GM19023 (cell line): Measurements from ENCODE around the gene SMAD6.

Experiments
- ATAC-seq: cut with Tn5 transposase; IDR thresholded peaks from one replicate; pipeline ENCODE4 v1.9.1; 2021; ENCODE audit warnings: mild to moderate bottlenecking, moderate library complexity; ENCODE audit not compliant: unreplicated experiment

The SMAD6 gene

DNA sequence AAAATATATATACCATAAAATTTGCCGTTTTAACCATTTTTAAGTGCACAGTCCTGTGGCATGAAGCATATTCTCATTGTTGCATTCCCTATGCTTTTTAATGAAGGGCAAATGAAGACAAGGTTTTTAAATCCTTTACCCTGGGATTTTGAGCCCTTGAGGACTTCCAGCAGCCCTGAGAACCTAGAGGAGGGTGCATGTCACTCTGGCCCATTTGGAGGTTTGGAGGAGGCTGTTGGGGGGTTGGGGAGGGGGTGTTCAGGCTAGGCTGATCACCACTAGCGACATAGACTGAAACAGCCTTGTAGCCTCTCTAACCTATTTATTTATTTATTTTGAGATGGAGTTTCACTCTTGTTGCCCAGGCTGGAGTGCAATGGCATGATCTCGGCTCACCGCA, 86.0 kb downstream of the SMAD6 start:
- no peak for ATAC-seq

DNA sequence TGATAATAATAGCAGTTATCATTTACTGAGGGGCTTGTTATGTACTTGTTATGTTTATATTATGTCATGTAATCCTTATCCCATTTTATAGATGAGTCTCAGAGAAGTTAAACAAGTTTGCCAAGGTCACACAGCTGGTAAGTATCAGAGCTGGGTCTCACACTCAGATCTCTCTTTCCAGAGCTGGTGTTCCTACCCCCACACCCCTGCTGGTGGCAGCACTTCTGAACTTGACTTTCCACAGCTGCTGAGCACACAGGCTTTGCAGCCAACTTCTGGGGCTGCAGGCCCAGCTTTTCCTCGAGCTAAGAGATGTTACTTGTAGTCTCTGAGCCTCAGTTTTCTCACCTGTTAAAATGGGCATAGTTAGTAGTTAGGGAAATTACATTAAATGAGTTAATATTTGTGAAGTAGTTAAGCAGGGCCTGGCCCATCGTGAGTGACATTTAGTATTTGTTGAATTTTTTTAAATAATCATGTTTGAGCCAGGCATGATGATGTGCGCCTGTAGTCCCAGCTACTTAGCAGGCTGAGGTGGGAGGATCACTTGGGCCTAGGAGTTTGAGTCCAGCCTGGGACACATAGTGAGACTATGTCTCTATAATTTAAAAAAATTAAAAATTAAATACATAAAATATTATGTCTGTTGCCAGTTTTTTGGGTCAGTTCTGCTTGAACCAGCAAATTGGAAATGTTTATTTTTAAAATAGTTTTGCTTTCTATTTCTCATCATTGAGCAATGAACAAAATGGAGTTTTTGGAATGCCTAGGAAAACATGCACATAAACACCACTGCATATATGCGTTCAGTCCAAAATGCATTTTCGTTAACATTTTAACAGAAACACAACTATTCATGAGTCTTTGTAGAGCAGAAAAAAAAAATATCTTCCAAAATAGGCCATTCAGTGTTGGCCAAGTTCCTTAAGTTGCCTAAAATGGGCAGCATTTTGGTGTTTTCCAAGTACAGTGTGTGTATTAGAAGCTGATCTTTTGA, 87.3 kb downstream of the SMAD6 start:
- no peak for ATAC-seq

DNA sequence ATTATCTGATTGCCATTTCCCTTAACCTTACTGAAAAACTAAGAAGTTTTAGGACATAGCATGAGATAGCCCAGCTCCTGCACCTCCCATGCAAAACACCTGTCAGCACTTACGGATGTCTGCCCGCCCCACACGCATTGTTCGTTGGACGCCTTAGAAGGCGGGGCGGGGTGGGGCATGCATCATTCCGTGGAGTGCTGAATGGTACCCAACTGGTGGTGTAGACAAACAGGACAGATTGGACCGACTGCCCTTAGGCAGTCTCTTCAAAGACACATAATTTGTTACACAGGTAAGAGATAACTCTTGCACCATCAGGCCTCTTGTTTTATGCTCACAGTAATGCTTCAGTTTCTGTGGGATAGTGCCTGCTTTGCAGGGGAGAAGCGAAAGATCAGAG, 93.8 kb downstream of the SMAD6 start:
- ATAC-seq: no peak

DNA sequence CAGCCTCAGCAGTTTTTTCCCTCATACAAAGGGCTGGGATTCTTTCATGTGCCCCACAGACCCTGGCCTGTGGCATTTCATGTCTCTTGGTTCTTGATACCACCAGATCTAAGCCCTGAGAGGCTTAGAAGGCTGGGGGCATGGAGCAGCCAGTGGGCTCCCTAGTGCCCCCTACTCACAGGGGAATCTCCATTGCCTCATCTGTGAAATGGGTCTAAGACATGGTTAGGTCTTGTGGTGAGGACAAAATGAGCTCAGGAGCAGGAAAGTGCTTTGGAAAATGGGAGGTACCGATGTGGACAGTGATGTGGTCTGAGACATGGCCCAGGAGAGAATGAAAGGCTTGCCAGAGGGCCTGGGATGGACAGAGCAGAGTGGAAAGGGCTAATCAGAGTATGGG, 94.3 kb downstream of the SMAD6 start:
- no peak for ATAC-seq

DNA sequence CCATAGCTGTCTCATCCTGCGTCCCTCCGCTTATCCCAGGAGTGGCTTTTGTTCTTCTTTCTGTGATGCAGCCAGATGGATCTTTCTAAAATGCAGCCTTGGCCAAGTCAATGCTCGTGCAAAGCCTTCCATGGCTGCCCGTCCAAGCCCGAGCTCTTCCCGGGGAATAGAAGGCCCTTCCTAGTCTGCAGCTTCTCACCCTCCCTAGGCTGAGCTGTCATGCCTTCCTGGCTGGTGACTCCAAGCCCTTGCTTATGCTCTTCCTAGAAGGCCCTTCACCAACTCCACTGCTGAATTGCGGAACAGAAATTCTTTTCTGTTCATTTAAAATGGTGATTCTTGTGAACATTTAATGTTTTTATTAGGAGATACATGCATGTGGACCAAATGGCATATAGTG, 95.9 kb downstream of the SMAD6 start:
- ATAC-seq: no peak

DNA sequence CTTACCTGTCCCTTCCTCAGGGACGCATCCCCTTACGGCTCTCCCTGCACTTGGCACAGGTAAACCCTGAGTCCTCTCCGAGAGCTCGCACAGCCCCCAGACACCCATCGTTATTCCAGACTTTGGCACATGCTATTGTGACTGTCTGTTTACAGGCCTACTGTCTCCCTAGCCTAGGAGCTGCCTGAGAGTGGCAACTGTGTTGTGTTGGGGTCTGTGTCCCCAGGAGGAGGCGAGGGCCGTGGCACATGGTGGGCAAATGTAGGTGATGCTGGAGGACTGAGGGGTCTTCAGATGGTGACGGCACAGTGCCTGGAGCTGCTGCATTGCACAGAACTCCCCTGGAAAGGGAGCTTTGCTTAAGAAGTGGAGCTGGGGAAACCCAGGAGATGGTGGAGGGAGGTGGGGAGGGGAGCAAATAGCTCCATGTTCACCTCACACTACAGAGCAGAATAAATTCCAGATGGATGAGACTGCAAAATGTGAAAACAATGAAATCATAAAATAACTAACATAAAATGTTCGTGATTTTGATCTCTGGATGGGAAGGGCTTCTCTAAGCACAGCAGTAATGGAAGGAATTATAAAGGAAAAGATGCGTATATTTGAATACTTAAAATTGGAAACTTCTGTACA, 96.5 kb downstream of the SMAD6 start:
- ATAC-seq: no peak

DNA sequence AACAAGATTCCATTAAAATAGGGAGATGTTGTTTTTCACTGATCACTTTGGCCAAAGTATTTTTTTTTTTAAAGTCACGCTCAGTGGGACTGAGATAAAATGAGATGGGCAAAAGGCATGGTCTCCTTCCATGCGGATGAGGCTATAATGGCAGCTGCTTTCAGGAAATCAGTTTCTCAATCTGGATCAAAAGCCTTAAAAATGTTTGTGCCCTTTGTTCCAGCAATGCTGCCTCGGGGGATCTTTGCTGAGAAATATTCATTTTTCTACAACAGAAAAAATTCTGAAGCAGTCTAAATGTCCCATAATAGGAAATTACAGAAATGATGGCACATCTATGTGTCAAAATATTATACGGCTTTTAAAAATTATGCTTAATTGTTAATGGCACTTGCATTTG, 97.2 kb downstream of the SMAD6 start:
- ATAC-seq: no peak

DNA sequence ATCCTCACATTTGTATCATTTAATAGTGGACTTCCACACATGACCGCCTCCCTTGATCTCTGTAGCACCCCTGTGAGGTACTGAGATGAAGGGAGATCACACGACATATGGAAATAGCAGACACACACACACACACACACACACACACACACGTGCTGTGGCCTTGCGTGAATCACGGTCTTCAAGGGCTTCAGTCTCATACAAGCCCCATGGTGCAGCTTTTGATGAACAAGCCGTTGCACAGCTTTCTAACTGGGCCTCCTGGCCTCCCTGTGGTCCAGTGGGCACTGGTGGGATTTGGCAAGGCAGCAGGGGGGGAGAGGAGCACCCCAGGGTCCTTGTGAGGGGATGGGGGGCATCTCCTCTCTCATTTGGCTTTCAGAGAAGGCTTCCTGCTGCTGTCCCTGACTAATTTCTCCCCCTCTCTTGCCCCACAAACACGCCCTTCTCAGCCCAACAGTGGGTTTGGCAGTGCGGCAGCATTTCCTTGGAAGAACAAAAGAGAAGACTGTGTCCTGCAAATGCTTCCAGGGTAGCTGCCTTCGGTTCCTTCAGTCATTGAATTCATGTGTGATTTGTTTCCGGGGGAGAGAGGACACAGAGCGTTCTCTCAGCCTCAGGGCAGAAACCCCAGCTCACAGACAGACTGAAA, 98.7 kb downstream of the SMAD6 start:
- no peak for ATAC-seq

DNA sequence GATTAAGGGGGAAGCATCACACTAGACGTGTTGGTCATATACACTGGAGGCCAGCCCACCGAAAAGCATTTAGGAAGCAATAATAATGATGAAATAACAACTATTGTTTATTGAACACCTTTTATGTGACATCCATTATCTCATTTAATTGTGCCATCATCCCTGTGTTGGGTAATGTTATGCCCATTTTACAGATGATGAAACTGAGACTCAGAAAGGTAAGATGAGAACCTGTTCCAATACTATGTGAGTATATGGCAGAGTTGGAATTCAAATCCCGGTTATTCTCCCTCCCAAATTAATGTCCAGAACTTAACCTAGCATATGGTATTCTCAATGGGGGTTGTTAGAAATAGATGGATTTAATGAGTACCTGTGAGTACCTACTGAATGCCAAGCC, 99.2 kb downstream of the SMAD6 start:
- ATAC-seq: no peak

DNA sequence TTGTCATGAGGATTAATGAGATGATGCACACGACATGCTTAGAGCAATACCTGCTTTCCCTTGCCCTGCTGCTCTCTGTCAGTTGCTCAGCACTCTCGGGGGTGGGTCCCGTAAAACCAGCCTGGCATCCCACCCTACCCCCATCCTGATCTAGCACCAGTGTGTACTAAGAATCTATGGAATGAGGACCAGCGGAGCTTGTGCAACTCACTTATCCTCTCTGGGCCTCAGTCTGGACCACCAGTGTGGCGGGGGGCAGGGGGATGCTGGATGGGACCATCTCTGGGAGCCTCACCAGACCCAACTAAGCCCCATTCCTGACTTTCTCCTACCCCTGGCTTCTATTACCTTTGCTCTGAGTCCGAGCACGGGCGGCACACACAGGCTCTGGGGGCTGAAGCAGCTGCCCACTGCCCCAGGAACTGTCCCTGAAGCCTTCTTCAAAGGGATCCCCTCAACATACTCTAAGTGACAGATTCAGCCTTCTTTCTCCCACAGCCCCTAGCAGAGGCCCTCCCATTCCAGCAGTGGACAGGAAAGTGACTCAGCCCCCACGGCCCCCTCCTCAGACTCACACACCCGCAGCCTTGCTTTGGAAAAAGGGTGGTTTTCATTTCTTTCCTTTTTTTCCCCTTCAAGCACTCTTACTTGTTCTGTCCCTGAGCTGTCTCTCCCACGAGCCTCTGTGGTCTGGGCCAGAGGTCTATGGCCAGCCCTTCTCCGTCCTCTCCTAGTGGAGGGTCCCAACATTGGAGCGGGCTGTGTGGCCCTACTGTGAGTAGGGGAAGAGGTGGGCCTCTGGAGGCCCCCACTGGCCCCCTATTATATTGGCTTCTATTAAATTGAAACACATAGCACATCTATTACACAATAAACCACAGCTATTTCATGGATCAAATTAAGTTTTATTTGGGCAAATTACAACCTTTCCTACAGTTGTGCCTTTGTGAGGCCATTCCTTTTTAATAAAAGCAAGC, 100.3 kb downstream of the SMAD6 start:
- ATAC-seq: no peak

DNA sequence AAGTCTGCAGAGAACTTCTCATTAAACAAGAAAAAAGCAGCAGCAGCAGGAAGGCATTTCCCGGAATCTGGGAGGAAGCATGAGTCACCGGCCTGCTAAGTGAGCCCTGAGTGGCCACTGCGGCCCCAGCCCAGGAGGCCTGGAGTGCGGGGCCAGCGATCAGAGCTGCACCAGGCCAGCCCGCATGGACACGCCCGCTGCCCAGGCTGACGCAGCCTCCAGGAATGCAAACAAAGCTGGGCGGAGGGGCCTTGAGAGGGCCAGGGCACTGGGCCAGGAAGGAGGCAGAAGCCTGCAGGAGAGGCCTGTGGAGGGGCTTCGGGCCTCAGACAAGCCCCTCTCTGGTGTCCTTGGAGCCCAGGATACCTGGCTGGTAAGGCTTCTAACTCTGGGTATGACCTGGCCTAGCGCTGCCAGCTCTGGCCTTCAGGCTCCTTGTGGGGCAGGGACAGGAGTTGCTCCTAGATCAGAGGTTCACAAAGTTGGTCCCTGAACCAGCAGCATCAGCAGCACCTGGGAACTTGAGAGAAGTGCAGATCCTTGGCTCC, 101.2 kb downstream of the SMAD6 start:
- no peak for ATAC-seq

DNA sequence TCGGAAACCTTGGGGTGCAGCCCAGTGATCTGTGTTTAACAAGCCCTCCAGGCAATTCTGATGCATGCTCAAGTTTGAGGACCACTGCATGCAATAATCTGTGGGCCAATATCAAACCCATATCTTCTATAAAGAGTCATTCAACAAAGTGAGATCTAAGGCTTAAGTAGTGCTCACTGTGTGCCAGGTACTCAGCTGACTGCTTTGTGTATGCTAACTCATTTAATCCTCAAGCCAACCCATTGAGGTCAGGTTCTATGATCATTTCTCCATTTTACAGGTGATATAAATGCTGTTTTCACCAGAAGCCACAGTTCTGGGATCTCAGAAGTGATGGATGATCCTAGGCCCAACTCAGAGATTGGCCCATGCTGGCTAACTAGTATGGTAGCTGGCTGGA, 101.7 kb downstream of the SMAD6 start:
- ATAC-seq: no peak

DNA sequence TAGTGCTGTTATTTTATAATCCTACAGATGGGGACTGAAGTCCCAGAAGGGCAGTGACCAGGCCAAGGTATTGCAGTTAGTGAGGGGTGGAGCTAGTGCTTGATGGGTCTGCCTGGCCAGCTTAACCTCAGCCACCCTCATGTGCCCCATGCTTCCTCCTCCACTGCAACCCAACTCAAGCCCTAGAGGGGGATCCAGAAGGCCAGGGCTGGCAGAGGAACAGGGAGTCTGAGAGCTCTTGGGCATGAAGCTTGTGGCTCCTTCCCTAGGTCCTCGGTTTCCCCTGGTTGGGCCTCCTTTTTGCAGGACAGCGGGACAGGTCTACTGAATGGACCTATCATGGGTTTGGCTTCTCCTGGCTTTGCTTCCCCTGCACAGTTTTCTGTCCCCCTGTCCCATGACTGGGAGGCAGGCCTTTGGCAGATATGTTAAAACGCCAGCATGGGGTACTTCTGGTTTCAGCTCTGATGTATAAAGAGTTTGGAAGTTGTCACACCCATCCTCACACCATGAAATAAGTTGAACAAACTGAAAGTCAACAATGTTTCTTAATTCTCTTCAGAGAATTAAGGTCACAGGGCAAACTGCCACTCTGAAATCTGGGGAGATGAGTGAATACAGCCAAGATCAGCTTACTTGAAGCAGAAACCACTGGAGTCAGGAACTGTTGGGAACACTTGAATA, 103.3 kb downstream of the SMAD6 start:
- ATAC-seq: no peak

DNA sequence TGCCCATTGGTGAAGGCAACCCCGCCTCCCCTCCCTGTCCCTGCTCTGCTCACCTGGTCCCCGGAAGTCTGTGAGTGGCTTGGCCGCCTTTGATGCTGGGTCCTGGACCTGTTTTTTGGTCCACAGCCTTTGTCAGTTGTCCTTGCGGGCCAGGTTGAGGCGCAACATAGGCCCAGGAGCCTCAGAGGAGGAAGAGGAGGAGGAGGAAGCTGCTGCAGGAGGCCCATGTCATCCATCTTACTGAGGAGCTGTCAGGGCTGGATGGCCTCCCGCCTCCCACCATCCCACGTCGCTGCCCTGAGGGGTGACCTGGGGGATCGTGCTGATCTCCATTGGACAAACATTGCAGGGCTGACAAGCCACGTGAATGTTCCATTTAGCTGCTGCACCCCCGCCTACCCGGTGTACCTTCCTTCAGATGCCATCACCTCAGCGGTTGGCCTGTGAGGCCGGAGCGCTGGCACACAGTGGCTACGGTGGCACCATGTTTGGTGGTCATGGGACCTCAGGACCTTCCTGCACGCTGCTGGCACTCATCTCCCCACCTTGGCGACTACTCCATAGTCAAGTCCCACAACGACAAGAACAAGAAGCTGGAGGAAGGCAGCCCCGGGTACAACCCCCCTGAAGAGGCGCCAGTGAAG, 106.3 kb downstream of the SMAD6 start:
- ATAC-seq: no peak

DNA sequence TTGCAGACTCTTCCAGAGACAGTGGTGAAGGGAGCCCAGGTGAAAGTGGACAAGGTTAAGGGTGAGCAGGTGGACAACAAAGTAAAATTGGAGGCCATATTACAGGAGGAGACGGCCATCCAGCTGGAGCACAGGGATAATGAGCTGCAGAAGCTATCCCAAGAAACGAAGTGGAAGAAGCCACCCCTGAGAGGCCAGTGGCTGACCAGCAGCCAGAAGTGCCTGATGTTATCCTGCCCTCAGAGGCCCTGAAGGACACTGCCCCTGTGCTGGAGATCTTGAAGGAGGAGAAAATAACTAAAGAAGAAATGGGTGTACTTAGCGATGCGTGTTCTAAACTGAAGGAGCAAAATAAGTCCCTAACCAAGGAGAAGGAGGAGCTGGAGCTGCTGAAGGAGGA, 107.6 kb downstream of the SMAD6 start:
- ATAC-seq: no peak

DNA sequence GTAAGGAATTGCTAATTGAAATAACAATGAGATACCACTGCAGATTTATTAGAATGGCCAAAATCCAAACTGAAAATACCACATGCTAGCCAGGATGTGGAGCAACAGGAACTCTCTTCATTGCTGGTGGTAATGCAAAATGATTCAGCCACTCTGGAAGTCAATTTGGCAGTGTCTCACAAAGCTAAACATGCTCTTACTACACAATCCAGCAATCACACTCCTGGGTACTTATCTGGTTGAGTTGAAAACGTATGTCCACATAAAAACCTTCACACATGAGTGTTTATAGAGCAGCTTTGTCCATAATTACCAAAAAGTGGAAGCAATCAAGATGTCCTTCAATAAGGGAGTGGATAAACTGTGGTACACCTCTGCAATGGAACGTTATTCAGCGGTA, 113.3 kb downstream of the SMAD6 start:
- ATAC-seq: no peak

DNA sequence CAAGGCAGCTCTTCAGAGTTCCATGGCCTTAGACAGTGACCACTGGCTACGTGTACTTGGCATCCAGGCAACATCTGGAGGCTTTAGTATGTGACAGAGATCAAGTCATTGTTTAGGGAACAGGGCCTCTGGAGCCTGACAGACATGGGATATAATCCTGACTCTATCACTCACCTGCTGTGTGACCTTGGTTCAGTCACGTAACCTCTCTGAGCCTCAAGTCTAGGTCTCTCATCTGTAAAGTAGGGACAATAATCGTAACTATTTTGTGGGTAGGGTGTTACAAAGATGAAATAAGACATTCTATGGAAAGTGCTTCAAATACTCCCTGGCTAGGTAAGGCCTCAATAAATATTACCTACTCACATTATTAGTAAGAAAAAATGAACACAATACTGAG, 114.2 kb downstream of the SMAD6 start:
- no peak for ATAC-seq

DNA sequence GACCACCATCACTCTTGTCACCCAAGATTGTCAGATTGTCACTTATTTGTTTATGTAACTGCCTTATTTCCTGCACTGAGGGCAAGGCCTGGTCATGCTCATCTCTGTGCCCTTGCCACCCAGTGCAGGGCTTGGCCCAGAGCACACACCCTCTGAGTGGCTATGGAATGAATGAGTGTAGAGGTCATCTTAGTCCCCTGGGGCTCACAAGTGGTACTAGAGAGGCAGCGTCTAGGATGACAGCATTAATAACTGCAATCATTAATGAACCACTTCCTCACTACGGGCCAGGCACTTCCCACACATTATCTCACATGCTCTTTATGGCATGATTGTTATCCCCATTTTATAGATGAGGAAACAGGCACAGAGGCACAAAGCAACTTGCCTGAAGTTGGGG, 117.0 kb downstream of the SMAD6 start:
- no peak for ATAC-seq

DNA sequence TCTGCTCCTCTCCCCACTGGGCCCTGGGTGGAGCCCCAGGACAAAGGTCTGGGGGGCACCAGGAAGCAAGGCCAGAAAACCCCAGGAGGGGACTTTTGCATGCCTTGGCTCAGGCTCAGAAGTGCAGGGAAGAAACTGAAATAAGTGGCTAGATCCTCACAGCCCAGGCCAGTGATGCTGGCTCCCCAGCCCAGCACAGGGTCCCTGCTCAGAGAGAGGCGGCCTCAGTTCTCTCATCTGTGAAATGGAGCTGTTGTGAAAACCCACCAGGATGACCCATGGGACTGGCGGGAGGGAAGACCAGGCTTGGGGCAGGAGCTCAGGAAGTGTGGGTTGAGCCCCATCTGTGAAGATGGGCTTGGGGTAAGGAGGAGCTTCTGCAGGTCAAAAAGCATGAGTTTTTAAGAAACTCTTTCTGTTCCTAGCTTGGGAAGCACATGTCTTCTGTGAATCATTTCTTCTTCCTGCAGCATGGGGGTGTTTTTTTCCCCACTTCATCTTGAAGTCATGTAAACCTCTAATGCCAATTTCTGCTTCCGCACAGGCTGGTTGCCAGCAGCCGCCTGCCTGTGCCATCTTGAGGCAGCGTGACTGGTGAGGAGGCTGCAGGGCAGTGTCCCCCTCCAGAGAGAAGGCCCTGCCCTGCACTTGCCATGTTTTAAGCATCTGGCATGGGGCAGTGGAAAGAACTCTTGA, 118.6 kb downstream of the SMAD6 start:
- no peak for ATAC-seq
